Hematopoietic multipotent progenitor cell (in vitro differentiated cells): ENCODE data around the gene POMT1. TPM values are rescaled to one million over a fixed set of nuclear protein-coding genes. Genes with fewer than 3 reads are reported as not detected.
A peak's percentile ranks its signal among the peaks of the same experiment; 100 is the strongest.
"Not testable (repeated sequence)": the region's sequence is repeated elsewhere in the genome, so short reads cannot be mapped to it uniquely, and the experiment has no call there.

Source experiments
- DNase-seq, 3 donors: peaks; one replicate each; pipeline ENCODE4 v3.0.0-alpha.2; 2011 to 2015; ENCODE audit warnings: low read depth in 2 of 3, low spot score in 2 of 3
- total RNA-seq: library from RNA; depleted of rRNA; stranded (reverse); fragments of >200 nt; gene quantifications from one replicate; pipeline ENCODE4 v1.2.3, GENCODE V29; 2012

Gene POMT1, protein sequence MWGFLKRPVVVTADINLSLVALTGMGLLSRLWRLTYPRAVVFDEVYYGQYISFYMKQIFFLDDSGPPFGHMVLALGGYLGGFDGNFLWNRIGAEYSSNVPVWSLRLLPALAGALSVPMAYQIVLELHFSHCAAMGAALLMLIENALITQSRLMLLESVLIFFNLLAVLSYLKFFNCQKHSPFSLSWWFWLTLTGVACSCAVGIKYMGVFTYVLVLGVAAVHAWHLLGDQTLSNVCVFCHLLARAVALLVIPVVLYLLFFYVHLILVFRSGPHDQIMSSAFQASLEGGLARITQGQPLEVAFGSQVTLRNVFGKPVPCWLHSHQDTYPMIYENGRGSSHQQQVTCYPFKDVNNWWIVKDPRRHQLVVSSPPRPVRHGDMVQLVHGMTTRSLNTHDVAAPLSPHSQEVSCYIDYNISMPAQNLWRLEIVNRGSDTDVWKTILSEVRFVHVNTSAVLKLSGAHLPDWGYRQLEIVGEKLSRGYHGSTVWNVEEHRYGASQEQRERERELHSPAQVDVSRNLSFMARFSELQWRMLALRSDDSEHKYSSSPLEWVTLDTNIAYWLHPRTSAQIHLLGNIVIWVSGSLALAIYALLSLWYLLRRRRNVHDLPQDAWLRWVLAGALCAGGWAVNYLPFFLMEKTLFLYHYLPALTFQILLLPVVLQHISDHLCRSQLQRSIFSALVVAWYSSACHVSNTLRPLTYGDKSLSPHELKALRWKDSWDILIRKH
- total RNA-seq, result 36.9 TPM

DNA sequence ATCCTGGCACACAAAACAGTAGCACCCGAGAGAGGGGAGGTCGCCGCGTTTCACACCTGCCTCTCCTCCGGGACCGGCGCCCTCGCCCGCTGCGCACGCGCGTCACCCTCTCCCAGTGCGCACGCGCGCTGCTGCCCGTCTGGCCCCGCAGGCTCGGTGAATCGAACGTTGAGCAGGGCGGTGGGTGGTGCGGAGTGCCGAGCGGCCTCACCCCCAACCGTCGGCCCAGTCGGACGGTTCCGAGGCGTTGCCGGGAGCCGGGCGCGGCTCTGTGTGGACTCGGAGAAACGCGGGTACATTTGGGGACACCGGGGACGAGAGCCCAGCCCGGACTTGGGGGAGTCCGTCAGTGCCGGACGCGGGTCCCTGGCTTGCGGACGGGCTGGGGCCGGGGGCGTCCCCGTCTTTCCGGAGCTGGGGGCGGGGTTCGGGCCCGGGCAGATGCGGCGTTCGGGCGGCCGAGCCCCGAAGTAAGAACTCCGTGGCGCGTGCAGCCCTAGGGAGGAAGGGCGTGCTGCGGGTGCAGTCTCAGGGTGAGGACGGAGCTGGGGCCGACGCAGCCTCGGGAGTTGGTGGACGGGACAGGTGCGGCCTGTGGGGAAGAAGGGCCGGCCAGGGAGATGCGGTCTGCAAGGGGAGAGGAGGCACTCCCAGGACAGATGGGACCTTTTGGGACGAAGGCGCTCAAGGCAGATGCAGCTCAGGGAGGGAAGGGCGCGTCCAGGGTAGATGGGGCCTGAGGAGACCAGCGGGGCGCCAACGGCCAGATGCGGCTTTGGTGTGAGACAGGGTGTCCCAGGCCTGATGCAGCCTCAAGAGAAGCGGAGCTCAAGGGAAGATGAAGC is at the start of gene POMT1:
POMT1 (plus strand) TSS at position 138 of the 845 bp plus-strand sequence. CDS start 1,301 bp downstream, outside the sequence.
- peak; percentile 83 to 91 (median 87) for DNase-seq

- DNase-seq, result no peak
Measured at GRCh38 chr9:131454028-131454427, 48.7 kb upstream of the POMT1 start.

GRCh38 chr9:131455655-131456054 is 47.1 kb upstream of the POMT1 start:
- DNase-seq, result not testable (repeated sequence)

GRCh38 chr9:131457746-131458145 is 45.0 kb upstream of the POMT1 start:
- DNase-seq, result no peak

- DNase-seq, result no peak
Measured at GRCh38 chr9:131459056-131459455, 43.7 kb upstream of the POMT1 start.

DNA sequence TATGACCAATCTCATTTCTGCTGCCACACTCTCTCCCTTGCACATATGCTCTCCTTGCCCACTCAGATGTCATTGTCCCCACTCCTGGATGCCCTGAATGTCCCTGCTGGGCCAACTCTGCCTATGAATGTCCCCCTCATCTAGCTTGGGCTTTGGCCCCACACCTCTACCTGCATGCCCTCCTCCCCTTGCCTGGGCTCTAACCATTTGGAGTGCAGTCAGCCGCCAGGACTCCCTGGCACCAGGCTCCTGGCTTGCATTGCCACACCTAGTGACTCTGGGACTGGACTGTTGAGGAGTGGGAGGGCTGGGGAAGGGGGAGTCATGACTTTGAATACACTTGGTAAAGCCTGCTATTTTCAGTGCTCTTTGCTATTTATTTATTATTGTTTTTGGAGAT is 41.6 kb upstream of the POMT1 start:
- DNase-seq, result no peak

DNA sequence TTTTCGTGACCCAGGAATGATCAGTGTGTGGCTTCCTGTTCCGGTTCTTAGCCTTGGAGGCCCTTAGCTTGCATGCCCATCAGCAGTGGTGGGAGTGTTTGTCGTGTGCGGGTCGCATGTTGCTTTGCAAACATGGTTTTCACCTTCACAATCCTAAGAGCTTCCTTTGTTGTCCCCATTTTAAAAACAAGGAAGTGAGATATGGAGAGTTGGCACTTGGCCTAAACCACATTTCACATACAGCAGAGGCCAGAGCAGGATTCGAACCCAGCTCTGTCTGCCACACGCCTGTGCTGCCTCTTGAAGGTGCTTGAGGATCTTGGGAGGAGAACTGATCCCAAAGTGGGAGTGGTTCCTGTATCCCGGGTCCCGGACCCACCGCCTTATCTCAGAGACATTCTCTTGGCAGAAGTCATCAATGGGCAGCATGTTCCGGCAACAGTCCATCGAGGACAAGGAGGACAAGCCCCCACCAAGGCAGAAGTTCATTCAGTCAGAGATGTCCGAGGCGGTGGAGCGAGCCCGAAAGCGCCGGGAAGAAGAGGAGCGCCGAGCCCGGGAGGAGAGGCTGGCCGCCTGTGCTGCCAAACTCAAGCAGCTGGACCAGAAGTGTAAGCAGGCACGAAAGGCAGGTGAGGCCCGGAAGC is 38.2 kb upstream of the POMT1 start:
- DNase-seq, result peak in 1 of 3 donors; percentile 32

DNA sequence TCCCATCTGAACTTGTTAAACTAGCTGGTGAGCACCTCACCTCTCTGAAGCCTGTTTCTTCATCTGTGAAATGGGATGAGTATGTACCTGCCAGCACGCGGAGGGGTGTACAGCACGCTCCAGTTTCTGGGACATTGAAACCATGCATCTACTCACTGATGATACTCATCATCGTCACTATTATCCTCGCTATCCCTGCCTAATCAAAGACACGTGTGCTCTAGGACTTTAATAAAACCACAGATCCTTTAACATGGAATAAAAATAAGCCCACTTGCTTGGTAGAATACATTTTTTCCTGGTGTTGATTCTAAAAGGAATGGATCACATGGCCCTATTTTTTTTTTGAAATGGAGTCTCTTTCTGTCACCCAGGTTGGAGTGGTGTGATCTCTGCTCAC is 37.3 kb upstream of the POMT1 start:
- DNase-seq, result no peak

DNA sequence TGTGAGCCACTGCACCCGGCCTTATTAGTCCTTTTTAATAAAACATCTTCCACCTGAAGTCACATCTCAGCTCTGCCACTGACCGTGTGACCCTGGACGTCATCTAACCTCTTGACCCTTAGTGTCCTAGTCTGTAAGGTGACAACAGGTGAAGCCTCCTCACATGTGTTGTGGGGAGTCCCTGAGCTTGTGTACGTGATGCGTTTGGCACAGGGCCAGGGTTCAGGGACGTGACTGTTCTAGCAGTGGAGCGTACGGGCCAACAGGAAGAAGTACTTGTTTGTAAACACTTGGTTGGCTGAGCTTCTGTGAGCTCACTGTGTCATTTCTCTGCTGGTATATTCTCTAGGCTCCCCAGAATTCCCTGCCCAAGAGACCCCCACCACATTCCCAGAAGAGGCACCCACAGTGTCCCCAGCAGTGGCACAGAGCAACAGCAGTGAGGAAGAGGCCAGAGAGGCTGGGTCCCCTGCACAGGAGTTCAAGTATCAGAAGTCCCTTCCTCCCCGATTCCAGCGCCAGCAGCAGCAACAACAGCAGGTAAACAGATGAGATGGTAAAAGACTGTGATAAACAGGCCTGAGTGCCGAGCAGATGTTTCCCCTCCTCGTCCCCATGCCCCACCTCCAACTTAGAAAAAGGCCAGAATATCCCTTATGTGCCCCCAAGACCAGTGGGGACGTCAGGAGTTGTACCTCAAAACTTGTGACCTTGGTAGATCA is 35.3 kb upstream of the POMT1 start:
- no peak for DNase-seq

DNA sequence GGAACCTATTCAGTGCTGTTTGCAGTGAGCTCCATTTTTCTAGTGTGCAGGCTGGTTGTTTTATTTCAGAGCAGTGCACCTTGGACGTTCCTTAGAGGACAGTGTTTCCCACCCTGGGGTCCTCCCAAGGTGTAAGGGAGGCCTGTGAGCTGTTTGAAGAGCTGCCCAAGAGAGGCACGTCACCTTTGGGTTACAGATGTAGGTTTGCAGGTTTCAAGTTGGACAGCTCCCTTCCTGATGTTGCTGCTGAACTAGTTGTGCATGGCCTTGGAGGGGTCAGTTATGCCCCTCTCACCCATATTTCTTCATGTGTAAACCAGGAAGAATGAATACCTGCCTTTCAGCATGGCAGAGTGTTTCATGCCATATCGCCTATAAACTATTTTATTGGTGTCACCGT is 34.7 kb upstream of the POMT1 start:
- no peak for DNase-seq

- no peak for DNase-seq
Measured at GRCh38 chr9:131469356-131469755, 33.4 kb upstream of the POMT1 start.

DNA sequence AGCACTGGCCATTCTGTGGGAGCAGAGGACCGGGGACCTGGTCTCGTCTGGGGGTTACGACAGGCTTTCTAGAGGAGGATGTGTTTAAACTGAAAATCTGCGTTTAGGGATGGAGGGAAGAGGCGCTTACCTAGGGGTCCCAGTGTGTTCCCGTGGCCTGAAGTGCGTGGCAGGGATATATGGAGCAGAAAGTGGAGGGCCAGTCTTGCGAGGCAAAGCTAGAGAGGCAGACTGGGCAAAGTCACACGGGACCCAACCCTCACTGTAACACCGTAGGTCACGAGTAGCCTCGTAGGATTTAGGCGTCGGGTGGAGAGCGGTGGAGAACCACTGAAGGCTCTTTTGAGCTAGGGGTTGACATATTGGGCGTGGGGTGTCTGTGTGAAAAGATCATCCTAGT is 32.8 kb upstream of the POMT1 start:
- DNase-seq, result no peak

- DNase-seq, result no peak
Measured at GRCh38 chr9:131470581-131470991, 32.1 kb upstream of the POMT1 start.

DNA sequence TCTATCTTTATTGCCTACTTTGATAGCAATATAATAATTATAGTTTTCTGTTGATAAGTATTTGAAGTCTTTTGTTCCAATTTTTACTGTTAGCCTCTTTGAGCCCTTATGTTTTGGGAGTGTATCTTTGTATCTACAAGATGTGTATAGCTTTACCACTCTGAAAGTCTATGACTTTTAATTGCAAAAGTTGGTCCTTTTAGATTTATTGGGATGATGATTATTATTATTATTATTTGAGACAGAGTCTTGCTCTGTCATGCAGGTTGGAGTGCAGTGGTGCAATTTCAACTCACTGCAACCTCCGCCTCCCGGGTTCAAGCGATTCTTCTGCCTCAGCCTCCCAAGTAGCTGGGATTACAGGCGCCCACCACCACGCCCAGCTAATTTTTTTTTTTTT is 30.6 kb upstream of the POMT1 start:
- DNase-seq, result not testable (repeated sequence)

- no peak for DNase-seq
Measured at GRCh38 chr9:131473198-131473885, 29.4 kb upstream of the POMT1 start.

DNA sequence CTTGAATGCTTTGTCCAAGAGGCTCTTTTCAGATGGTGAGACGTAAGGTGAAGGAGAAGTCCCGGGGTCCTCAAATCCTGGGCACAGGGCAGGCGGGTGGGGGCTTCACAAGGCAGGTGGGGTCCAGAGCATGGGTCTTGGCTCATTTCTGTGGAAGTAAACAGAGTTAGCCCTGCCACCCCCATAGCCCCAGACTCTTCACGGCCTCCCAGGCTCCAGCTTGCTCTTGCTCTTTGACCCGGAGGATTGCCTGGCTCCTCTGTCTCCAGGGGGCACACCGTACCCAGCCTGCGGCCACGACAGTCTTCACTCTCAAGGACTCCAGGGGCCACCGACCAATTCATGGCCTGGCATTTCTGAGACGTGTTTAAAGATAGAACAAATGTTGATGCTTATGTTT is 28.8 kb upstream of the POMT1 start:
- no peak for DNase-seq

DNA sequence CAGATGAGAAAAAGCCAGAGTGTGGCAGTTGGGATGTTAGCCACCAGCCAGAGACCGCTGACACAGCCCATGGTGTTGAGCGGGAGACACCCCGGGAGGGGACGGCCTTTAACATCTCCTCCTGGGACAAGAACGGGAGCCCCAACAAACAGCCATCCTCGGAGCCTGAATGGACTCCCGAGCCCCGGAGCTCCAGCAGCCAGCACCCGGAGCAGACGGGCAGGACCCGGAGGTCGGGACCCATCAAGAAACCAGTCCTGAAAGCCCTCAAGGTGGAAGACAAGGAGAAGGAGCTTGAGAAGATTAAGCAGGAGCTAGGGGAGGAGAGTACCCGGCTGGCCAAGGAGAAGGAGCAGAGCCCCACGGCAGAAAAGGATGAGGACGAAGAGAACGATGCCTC is 28.0 kb upstream of the POMT1 start:
- DNase-seq, result no peak

- DNase-seq, result no peak
Measured at GRCh38 chr9:131475111-131475955, 27.4 kb upstream of the POMT1 start.
